RWPE1 (cell line): ENCODE data around the gene HOXC11.

ENCODE experiments used
- CTCF ChIA-PET: fragments of 350-600 bp; sonication (Branson Sonifier 250); formaldehyde crosslinking; extraction: SDS; loops from one replicate; lab custom pipeline; 2021; lab: Yijun Ruan, JAX
- POLR2A ChIA-PET: fragments of 400-600 bp; formaldehyde crosslinking; extraction: SDS; loops from one replicate; lab custom pipeline; 2020; ENCODE audit warnings: antibody characterized with exemption; ENCODE audit not compliant: low non-redundant PET; lab: Yijun Ruan, JAX
- DNase-seq: peaks from one replicate; pipeline ENCODE4 v3.0.0; 2012; ENCODE audit warnings: low spot score
- H3K27ac ChIP-seq: fragments of 450-650 bp; 2 replicates; pipeline ENCODE4 v1.5.1; 2017
- CTCF ChIP-seq: fragments of 450-650 bp; conservative IDR thresholded peaks from 2 replicates; pipeline ENCODE4 v1.5.1; 2017; ENCODE audit warnings: low read depth, mild to moderate bottlenecking

HOXC11 gene

GRCh38 chr12:53986686-53987483, 14.0 kb downstream of the HOXC11 start:
- no peak overlapping the region for H3K27ac ChIP-seq
- POLR2A ChIA-PET: no interaction called here
- no peak for DNase-seq
- CTCF ChIA-PET: interaction anchor here (0.6 to 3.7 kb wide), 7 partner anchors 19 to 220 kb away, joined by 3 to 25 read pairs (median 5); partner anchors contain the start of gene HOXC8
- no peak for TF ChIP-seq CTCF

- POLR2A ChIA-PET: no interaction called here
- DNase-seq: no peak
- no peak overlapping the region for H3K27ac ChIP-seq
- CTCF ChIA-PET: interaction anchor here (0.6 to 3.7 kb wide), 8 partner anchors 12 to 241 kb away, joined by 3 to 25 read pairs (median 6); partner anchors contain the start of gene HOXC9
- no peak for TF ChIP-seq CTCF
Observed at GRCh38 chr12:53987787-53988230, 14.9 kb downstream of the HOXC11 start.

- ChIA-PET POLR2A (no interaction called here), CTCF (interaction anchor here (0.6 to 1.5 kb wide), 5 partner anchors 11 to 213 kb away, joined by 3 to 9 read pairs (median 3); partner anchors contain the start of gene HOXC9)
- no peak for DNase-seq
- H3K27ac ChIP-seq: no peak overlapping the region
- TF ChIP-seq CTCF: no peak
Observed at GRCh38 chr12:53988541-53989226, 15.8 kb downstream of the HOXC11 start.

DNA sequence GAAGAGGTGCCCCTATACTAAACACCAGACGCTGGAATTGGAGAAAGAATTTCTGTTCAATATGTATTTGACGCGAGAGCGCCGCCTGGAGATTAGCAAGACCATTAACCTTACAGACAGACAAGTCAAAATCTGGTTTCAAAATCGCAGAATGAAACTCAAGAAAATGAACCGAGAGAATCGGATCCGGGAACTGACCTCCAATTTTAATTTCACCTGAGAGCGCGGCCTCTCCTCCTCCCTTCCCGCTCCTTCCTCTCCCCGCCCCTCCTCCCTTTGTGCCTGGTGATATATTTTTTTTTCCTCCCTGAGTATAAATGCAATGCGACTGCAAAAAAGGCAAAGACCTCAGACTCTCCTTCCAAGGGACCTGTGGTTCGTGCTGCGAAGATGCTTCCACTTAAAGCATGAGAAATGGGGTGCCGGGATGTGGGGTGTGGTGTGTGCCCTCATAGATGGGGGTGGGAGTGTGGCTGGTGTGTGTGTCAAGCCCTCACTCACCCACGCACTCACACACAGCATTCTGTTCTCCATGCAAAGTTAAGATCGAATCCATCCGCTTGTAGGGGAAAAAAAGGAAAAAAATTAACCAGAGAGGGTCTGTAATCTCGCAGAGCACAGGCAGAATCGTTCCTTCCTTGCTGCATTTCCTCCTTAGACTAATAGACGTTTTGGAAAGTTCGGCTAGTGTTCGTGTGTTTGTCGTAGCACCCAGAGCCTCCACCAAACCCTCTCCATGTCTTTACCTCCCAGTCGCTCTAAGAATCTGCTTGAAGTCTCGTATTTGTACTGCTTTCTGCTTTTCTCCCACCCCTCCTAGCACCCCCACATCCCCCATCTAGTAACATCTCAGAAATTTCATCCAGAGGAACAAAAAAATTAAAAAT, 16.5 kb downstream of the HOXC11 start:
- DNase-seq: no peak
- ChIA-PET POLR2A (no interaction called here), CTCF (interaction anchor here (0.7 to 1.5 kb wide), 3 partner anchors 13 to 212 kb away, joined by 3 to 9 read pairs (median 9); no protein-coding TSS in a partner anchor)
- no peak overlapping the region for H3K27ac ChIP-seq
- peak; percentile 57 for TF ChIP-seq CTCF

DNA sequence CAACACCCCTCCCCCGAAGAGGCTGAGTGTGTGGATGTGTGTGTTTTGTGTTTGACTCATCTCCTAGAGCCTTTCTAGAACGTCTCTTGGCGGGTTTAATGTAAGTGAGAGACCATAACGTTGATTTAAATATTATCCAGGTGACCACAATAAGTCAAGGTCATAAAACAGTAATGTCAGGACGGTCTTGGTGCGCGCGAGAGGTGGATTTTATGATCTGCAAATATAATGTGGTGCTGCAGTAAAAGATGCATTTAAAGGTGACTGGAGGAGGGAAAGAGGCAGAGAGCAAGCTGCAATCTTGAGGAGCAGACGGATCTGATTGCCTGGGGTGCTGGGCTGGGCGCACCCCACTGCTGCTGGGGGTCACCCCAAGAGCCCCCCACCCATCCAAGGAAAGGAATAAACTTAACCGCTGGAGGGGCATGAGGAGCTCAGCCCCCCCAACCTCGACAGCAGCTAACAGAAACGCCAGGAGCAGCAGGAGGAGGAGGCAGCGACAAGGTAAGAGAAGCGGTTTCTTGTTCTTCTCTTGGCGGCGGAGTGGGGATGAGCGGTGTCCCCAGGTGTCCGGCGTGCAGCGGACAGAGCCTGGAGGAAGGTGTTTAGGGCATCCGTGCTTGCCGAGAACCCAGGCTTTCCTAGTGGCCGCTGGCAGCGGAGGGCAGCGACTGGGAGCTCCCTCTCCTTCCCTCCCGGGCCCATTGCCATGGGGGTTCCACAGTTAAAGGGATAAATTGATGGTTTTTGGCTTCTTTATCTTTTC, 17.6 kb downstream of the HOXC11 start:
- DNase-seq: no peak
- H3K27ac ChIP-seq: no peak overlapping the region
- ChIA-PET CTCF (interaction anchor here (0.6 to 2.0 kb wide), 4 partner anchors 12 to 218 kb away, joined by 3 to 9 read pairs (median 6); no protein-coding TSS in a partner anchor), POLR2A (interaction anchor here (0.6 kb wide), 1 partner anchor 202 kb away, joined by 5 read pairs; no protein-coding TSS in a partner anchor)
- no peak for TF ChIP-seq CTCF
